NCI-H524 (cell line): ENCODE results near the gene MRNIP.

Source experiments
- DNase-seq, 2 experiments: peaks; one replicate each; lab custom pipeline; 2025; lab: John Stamatoyannopoulos, UW

The MRNIP gene

DNA sequence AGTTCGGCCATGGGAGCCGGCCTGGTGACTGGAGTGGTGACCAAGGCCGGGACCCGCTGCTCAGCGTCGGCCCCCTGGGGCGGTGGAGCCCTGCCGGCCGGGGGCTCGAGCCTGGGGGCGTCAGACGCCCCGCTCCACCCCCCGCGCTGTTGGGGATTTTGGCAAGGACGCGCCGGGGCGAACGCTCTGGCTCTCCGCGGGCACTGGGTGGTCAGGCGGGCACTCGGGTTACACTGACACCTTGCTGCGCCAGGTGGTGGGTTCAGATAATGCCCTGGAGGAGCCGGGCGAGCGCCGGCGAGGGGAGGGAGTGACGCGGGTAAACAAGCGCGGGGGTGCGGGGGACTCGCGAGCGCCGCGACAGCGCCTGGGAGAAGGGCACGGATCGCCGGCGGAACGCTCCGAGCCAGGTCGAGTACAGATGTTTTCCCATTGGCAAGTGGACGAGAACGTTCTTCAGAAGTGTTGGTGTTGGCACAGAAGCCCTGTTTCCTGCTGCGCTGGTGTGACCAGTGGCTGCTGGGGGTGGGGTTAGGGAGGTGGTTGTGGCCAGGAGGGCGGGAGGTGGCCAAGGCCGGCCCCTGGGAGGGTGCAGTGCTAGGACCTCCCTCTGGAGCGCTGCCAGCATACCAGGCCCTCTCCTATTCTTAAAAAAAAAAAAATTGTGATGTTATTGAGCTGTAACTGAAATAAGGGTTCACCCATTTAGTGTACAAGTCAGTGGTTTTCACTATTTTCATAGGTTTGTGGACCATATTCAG is 37.1 kb downstream of the MRNIP start:
- DNase-seq, result peak; percentile 70 to 80

DNA sequence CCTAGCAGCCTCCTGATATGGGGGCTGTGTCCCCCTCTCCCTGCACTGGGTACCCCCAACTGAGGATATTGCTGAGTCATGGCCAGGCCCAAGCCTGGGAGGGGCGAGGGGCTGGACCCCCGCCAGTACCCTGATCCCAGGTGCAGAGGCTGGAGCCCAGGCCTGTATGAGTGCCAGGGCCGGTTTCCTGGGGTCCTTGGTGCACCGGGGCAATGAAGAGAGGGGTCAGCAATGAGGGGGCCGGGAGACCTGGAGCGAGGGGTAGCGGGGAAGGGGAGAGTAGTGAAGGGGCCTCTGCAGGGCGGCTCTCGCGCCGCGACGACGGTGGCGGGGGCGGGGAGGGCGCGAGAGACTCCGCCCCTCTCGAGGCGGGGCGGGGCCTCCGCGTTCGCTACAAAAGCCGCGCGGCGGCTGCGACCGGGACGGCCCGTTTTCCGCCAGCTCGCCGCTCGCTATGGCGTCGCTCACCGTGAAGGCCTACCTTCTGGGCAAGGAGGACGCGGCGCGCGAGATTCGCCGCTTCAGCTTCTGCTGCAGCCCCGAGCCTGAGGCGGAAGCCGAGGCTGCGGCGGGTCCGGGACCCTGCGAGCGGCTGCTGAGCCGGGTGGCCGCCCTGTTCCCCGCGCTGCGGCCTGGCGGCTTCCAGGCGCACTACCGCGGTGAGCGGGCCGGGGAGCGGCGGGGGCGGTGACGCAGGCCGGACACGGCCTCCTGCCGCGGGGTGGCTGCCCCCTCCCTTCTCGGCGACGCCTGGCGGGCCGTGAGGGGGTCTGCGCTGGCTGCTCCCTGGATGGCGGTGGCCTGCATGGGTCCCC is 37.9 kb downstream of the MRNIP start, which contains the start of gene SQSTM1:
Gene SQSTM1 (plus strand): TSS at position 423 of the 815 bp plus-strand sequence. CDS start 32 bp downstream, at position 455.
- DNase-seq, result peak; percentile 23 to 75

DNA sequence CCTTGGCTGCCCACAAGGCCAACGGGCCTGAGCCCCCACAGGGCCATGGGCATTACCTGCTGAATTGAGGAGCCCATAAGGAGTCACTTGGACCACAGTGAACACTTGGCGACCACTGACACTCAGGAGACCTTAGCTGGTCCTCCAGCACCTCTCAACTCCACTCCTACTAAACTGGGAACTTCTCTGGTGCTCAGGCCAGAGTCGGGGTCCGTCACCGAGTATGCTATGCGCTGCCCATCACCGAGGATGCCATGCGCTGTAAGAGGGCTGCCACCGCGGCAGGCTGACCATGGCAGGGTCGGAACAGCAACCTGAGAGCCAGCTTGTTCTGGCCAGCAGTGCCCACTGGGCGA is 38.5 kb downstream of the MRNIP start:
- DNase-seq, result no peak

DNA sequence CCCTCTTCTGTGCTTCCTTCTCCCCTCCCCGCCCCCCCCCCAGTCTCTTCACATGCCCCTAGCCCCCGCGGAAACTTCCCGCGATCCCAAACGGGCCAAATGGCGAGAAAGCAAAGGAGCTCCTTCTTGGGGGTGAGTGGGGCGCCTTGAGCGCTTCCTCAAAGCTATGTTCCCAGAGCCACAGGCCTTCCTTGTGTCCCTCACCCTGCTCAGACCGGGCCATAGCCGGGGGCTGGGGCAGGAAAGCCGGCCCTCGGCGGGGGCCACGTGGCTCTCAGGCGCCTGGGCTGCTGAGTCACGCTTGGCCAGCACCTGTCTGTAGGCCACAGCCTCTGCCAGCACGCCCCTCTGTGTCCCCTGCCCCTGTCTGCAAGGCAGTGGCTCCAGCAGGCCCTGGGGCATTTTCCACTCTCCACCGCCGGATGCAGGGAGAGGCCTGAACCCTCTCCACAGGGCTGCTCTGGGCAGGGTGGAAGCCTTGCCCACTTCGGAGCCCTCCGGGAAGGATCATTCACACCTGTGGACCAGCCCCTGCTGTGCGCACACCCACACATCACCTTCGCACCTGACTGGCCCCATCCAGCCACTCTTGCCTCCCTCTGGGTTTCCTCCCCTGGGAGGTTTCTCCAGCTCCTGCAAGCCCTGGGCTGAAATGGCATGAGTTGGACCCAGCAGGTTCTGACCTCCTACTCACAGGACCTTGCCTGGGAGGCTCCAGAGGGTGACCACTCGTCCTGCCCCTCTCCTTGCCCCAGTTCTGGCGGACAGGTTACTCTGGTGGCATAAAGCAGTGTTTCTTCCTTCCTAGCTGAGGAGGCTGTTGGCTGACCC is 39.1 kb downstream of the MRNIP start:
- DNase-seq, result no peak

DNA sequence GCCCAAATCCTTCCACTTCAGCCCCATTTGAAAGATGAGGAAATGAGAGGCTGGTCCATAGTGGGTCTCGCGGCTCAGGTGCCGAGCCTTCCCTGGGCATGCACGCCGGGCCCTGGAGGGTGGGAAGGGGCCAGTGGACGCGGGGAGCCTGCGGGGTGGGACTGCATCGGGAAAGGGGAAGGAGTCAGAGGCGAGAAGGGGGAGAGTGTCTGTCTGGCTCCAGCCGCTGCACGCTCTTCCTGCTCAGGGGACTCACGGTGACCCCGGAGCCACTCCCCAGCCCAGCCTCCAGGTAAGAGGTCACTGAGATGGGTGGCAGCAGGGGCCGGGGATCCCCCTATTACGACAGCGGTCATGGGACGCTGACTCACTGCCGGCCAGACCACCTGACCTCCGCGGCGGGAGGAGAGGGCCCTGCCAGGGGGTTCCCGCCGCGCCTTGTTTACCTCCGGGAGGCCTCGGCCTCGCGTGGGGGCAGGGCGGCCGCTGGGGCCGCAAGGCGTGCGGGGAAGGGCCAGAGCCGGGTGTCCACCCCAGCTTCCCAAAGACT is 39.8 kb downstream of the MRNIP start:
- DNase-seq, result peak in 1 of 2 experiments; percentile 48

DNA sequence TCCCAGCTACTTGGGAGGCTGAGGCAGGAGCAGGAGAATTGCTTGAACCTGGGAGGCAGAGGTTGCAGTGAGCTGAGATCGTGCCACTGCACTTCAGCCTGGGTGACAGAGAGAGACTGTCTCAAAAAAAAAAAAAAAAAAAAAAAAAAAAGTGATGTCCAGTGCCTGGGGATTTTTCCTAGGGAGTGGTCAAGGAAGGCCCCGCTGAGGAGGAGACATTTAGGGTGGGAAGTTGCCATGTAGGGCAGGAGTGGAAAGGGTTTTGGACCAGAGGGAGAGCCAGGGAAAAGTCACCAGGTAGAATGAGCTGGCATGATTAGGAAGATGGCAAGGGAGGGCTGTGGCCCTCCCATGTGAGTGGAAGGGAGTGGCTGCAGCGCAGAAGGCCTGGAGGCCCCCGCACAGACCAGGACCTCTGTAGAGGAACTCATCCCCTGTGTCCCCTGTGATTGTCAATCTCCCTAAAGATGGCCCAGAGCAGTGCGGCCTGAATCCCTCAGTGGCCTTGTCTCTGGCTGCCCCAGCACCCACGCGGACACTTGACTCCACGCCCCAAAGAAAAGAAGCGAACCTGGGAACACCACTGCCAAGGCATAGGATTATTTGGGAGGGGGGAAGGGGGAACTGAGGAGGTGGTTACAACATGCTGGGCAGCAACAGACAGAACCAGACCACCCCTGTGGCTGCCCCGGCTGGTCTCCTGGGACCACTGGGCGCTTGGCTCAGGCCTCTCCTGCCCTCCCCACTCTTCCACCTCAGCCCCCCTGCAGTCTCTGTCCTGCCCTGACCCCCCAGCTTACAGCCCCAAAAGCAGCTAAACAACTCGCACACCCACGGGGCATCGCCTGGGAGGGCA is 40.5 kb downstream of the MRNIP start:
- DNase-seq, result no peak

DNA sequence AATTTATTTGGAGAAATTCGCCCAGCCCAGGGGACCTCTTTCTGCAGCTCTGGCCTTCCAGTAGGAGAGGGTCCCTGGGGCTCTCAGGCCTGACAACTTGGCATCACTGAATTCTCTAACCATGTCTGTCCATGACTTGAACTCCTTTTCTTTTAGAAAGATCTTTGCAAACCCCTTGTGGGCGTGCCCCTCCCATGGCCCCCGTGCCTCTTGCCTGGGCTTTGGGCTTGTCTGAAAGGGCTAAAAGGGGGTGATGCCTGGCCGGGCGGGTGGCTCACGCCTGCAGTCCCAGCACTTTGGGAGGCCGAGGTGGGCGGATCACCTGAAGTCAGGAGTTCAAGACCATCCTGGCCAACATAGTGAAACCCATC is 41.2 kb downstream of the MRNIP start:
- no peak for DNase-seq

DNA sequence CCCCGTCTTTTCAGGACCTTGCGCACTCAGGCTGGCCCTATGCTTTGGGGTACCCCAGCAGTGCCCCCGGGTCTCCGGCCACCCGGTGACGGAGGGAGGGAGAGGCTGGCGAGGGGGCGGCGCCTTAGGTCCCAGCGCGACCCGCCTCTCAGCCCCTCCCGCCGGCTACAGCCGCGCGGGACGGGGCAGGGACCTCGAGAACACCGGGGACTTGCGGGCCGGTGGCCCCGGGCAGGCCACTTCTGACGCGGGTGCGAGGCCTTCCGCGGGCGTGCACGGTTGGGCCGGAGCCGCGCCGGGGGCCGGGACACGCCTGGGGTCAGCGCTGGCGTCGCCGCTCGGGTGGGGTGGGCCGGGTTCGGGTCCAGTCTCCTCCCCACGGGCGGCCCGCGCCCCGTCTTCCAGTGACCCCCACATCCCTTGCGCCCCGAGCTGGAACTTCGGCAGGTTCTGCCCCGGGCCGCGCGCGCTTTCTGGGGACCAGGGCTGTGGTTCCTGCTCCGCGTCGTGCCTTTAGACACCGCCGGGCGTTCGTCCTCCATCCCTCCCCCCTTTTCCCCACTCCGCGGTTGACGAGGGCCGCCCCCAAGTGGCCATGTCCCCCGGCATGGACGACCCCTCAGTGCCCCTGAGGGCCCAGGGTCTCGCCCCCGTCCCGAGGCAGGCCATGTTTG is 41.7 kb downstream of the MRNIP start:
- DNase-seq, result no peak

DNA sequence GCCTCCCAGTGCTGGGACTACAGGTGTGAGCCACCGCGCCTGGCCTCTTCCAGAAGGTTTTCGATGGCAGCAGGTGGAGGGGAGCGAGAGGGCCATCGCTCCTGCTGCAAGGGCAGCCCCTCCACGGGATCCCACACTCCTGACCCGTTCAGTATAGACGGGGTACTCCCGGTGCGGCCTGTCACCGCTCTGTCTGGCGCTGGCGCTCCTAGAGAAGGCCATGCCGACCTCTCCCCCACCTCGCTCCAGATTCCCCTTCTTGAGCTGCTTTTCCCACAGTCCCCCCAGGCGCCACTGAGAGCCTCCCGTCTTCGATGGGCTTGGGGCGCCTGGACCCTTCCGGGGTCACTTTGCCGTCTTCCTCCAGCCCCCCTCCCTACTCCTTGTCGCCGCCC is 42.2 kb downstream of the MRNIP start:
- no peak for DNase-seq

DNA sequence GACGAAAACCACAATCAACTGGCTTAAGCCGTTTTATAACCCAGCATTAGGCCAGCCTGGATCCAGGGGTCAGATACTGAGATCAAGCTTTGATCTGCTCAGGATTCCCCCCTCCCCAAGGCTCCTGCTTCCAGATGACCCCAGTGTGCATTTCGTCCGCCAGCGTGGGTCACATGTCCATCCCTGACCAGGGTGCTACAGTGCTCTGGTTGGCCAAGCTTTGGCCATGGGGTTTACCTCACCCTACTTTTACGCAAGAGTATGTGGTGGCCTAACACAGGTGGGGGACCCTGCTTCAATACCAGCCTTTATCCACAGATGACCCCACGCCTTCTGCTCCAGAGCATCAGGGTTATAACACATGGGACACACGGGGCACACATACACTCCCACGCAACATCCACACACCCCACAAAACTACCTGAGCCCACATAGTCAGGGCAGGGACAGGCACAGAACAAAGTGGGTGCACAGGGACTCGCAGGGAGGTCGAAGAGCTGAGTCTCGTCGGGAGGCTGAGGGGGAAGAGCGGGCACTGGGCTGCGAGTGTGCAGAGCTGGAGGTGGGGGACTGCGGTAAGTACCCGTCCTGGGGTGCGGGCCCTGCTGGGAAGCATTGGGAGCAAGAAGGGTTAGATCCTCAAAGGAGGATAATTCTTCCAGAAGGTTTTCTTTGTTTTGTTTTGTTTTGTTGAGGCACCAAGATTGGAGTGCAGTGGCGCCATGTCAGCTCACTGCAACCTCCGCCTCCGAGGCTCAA is 42.9 kb downstream of the MRNIP start:
- no peak for DNase-seq

DNA sequence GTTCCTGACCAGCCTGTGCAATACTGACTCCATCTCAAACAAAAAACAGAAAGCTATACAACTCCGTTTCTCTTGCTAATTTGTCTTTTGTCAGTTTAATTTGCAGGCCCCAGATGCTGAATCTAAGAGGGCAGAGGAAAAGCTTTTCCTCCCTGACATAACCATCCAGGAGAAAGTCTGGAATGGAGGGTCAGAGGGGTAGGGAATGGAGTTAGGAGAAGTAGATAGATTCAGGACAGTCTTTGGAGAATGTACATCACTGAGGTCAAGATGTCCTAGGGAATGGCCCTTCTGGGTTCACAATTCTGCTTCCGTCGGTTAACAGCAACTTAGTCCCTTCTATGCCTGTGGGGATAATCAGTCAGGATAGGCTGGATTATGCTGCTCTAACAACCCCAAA is 44.5 kb downstream of the MRNIP start:
- no peak for DNase-seq

DNA sequence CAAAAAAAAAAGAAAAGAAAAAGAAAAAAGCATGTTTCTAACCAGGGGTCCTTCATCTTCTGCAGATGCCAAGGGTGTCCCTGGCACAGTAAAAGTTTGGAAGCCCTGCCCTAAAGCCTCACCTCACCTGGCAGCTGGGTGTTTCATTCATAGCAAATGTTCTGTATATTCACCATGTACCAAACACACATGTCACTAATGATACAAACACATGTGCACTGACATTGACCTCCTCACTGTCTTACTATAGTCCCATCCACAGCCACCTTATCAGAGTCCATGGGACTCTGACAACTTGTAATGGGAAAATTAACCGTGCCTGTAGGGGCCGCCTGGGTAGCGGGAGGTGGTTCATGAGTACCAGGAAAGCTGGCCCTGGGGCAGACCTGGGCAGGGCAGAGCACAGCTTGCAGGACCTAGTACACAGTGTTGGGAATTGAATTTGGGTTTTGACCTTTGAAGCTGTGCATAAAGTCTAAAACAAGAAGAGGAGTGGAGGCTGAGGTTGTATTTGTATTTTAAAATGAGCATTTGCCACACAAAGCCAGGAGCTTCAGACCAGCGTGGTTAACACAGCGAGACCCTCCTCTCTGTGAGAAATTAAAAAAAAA is 45.5 kb downstream of the MRNIP start:
- DNase-seq, result no peak

DNA sequence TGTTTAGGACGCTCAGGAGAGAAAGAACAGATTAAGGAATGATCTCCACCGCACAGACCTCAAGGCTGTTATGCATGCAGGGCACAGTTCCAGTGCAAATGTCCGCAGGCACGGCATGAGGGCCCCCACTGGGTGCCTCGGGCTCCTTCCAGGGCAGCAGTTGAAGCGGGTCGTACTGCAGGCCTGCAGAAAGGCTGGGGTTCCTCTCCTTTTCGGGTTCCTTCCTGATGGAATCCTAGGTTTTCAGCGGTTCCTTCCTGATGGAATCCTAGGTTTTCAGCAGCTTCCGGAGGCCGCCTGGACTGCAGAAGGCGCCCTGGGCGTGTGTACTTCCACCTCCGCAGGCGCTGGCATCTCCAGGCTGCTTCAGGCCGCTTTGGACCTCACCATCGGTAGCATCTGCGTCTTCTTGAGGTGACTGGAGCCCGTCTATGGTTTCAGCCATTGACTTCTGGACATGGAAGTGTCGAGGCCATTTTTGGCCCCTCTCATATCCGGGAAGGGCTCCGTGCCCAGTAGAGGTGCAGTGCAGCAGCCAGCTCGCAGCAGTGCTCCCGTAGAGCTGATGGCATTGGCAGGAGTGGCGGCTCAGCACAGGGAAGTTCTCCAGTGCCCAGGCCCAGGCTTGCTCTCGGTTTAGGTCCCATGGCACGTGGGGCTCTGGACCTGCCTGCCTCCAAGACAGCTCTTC is 46.3 kb downstream of the MRNIP start:
- no peak for DNase-seq

DNA sequence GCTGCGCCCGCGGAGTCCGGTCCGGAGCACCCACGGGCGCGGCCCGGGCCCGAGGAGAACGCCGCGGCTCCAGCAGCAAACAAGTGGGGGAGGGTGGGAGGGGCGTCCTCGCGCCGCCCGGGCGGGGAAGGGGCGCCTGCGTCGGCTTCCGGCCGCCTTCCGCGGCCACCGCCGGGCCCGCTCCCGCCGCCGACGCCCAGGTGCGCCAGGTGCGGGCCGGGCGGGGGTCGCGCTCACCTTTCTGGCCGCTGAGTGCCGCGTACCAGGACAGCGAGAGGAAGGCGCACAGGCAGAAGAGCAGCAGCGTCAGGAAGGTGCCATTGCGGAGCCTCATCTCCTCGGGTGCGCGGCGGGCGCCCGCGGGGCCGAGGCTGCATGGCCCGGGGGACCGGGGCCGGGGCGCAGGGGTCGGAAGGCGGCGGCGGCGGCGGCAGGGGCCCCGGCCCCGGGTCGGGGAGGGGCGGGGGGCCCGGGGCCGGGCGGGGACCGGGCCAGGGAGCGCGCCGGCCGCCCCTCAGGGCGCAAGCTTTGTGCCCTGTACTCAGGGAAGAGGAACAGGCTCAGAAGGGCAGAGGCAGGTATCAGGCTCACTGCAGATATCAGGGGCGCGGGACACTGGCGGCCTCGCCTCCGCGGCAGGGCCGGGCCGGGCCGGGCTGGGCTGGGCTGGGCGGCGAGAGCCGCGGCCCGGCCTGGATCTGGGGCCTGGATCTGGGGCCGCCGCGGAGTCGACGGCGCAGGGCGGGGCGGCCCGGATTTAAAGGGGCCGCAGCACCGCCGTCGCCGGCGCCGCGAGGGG is 52.2 kb downstream of the MRNIP start, which contains the start of gene MGAT4B:
Gene MGAT4B (minus strand): TSS at position 617 of the 799 bp plus-strand sequence. CDS start 283 bp downstream, at position 334.
- peak; percentile 42 to 48 for DNase-seq

DNA sequence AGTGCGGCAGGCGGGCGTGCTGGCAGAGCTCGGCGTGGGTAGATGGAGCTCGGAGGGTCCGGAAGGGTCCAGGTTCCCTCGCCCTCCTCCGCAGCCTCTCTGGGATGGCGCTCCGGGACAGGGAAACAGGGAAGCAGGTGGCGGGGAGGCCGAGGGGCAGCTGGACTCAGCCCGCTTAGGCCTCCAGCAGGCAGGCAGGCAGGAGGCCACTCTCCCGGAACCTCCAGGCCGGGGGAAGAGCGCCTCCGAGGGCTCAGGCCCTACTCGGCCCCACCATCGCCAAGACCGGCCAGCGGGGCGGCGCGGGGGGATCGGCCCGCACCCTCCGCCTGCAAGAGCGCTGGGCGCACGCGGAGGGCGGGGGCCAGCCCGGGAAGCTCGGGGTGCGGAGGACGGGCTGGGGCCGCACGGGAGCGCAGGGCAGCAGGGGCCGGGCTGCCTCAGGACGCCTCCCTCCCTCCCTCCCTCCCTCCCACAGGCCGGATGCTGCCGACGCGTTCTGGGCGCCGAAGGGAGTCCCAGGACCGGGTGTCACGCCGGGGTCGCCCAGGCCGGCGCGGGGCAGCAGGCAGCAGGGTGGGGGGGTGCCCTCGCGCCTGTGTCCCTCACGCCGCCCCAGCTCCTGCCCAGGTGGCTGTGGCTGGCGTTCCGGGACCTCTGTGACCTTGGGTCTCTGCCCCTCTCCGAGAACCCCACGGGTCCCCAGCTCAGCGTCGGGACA is 52.9 kb downstream of the MRNIP start:
- no peak for DNase-seq

DNA sequence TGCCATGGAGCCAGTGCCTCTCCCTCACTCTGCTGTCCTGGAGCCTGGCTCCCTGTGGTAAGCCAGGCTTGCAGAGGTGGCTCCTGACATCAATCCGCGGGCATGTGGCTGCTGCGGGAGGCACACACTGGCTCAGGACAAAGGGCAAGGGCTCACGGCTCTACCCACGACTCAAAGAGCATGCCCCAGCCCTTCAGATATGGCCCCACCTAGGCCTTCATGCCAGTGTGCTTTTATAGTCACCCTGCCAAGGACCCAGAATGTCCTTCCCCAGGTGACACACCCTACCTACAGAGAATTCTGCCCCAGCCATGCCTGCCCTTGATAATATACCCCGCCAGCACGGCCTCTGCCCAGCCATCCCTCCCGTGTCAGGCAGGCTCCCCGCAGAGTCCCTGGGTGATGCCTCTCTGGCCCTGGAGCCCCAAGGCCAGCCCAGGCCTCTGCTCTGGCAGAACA is 53.5 kb downstream of the MRNIP start:
- DNase-seq, result no peak

DNA sequence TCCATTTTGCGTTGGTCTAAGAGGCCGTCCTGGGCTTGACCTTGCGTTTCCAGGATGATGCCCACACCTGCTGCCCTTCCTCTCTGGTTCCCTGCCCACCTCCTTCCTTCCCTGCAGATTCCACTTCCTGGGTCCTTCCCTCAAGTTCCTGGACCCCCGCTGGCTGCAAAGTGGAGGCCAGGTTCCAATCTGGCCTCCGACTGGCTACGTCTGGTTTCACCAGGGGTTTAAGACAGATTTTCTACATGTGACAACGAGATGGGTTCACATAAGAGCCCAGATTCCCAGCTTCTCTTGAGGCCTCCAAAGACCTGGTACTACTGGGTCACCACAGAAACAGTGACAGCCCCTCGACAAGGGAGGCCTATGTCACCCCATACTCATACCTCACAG is 54.1 kb downstream of the MRNIP start:
- no peak for DNase-seq
